Neutrophil (primary cell): ENCODE results near the gene ALOX5AP.

Source experiments
- H3K27ac ChIP-seq: fragments of 200-600 bp; sonication (generic); 2 replicates; pipeline ENCODE4 v1.5.1; 2016; ENCODE audit warnings: mild to moderate bottlenecking, moderate library complexity
- H3K27me3 ChIP-seq: fragments of 200-600 bp; sonication (generic); 2 replicates; pipeline ENCODE4 v1.6.0; 2016; ENCODE audit warnings: mild to moderate bottlenecking
- H3K36me3 ChIP-seq: fragments of 200-600 bp; sonication (generic); 2 replicates; pipeline ENCODE4 v1.5.1; 2017
- H3K4me1 ChIP-seq, 2 experiments: fragments of 200-600 bp in 1 of 2; sonication (generic) in 1 of 2; 1 replicate in 1 of 2; 2 replicates in 1 of 2; pipeline versions ENCODE4 v1.5.1 to v1.6.1; 2013 to 2016; ENCODE audit warnings: low read depth in 1 of 2, low read length in 1 of 2, mild to moderate bottlenecking in 1 of 2, moderate library complexity in 1 of 2; ENCODE audit not compliant: control insufficient read depth in 1 of 2, insufficient read depth in 1 of 2
- H3K4me3 ChIP-seq, 2 experiments: fragments of 200-600 bp in 1 of 2; sonication (generic) in 1 of 2; 1 replicate in 1 of 2; 2 replicates in 1 of 2; pipeline ENCODE4 v1.5.1; 2013 to 2016; ENCODE audit warnings: low read depth in 1 of 2, low read length in 1 of 2, mild to moderate bottlenecking in 1 of 2, moderate library complexity in 1 of 2
- H3K9me3 ChIP-seq: fragments of 200-600 bp; sonication (generic); 2 replicates; pipeline ENCODE4 v1.5.1; 2016
- CTCF ChIP-seq: fragments of 200-600 bp; sonication (generic); IDR thresholded peaks from 2 replicates; pipeline ENCODE4 v1.5.1; 2016; ENCODE audit warnings: antibody characterized with exemption

Gene ALOX5AP

DNA sequence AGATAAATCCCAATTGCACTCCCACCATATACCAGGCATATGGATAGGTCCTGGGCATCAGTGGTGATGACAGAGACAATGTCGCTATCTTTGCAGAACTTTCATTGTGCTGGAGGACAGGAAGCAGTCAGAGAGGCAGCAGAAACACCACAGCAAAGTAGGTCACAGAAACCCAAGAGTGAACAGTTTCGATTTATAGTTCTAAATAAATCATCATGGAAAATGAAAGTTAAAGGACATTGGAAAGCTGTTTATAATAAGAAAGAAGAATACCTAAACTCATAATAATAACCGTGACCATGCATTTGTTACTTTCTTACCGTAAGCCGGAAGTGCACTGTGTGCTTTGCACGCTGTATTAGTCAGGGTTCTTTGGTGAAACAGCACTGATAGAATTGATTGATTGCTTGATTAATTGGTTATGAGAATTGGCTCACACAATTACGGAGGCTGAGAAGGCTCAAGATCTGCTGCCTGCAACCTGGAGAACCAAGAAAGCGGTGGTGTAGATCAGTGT, 38.9 kb downstream of the ALOX5AP start:
- no peak overlapping the region for H3K27ac ChIP-seq
- H3K4me3 ChIP-seq: no peak overlapping the region
- no peak for TF ChIP-seq CTCF

DNA sequence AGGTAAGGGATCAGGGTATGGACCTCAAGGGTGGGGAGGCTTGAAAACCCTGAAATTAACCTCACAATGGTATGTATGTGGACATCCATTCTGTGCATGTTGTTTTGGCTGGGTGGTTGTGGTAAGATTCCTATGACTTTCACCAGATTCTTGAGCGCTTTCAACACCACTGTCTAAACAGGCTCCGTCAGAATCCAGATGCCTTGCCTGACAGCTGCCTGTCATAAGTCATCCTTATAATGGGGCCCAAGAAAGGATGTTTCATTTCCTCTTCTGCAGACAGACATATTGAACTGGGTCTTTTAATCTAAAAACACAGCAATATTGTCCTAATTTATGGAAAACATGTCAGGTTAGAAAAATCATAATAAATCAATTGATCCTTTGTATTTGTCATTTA, 41.3 kb downstream of the ALOX5AP start:
- Histone ChIP-seq H3K9me3 (no peaks in the 10 kb centered on the region), H3K4me3 (no peak overlapping the region), H3K27me3 (no peaks in the 10 kb centered on the region), H3K27ac (no peak overlapping the region), H3K36me3 (peaks cover 13% of the 10 kb centered on the region), H3K4me1 (no peaks in the 10 kb centered on the region)
- TF ChIP-seq CTCF: no peak

More for the DNA sequence above, 38.9 kb downstream of the ALOX5AP start:
- Histone ChIP-seq H3K27me3 (no peaks in the 10 kb centered on the region), H3K9me3 (no peaks in the 10 kb centered on the region), H3K4me1 (no peaks in the 10 kb centered on the region), H3K36me3 (peaks cover 30% of the 10 kb centered on the region)

DNA sequence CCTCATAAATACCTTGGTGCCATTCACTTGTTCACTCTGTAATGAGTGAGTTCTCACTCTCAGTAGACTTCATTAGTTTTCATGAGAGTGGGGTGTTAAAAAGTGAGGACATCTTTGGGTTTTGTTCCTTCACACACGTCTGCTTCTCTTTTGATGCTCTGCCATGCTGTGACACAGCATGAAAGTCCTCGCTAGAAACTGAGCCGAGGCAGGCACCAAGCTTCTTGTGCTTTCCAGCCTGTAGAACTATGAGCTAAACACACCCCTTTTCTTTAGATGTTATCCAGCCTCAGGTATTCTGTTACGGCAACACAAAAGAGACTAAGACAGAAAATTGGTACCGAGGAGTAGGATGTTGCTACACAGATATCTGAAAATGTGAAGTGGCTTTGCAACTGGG, 43.7 kb downstream of the ALOX5AP start:
- TF ChIP-seq CTCF: no peak
- no peaks in the 10 kb centered on the region for H3K27me3 ChIP-seq
- no peaks in the 10 kb centered on the region for H3K9me3 ChIP-seq
- no peak overlapping the region for H3K4me3 ChIP-seq
- no peaks in the 10 kb centered on the region for H3K4me1 ChIP-seq
- H3K36me3 ChIP-seq: peaks cover 7% of the 10 kb centered on the region
- H3K27ac ChIP-seq: no peak overlapping the region

GRCh38 chr13:30779608-30780007, 44.3 kb downstream of the ALOX5AP start:
- H3K4me3 ChIP-seq: no peak overlapping the region

GRCh38 chr13:30780338-30780981, 45.1 kb downstream of the ALOX5AP start:
- Histone ChIP-seq H3K27ac (no peak overlapping the region), H3K4me1 (peaks cover 12 to 14% of the 10 kb centered on the region in 2 experiments), H3K4me3 (no peak overlapping the region), H3K27me3 (no peaks in the 10 kb centered on the region), H3K36me3 (peaks cover 7% of the 10 kb centered on the region), H3K9me3 (no peaks in the 10 kb centered on the region)
- no peak for TF ChIP-seq CTCF

More at GRCh38 chr13:30779608-30780007, 44.3 kb downstream of the ALOX5AP start:
- H3K27me3 ChIP-seq: no peaks in the 10 kb centered on the region
- H3K36me3 ChIP-seq: peaks cover 7% of the 10 kb centered on the region
- no peak for TF ChIP-seq CTCF
- no peaks in the 10 kb centered on the region for H3K9me3 ChIP-seq
- no peak overlapping the region for H3K27ac ChIP-seq
- peaks cover 3 to 5% of the 10 kb centered on the region in 2 experiments for H3K4me1 ChIP-seq
